Epithelial cell of prostate (primary cell): ENCODE measurements around the gene ZC3H12C.
A peak's percentile ranks its signal among the peaks of the same experiment; 100 is the strongest.

Experiments used
- DNase-seq: peaks from one replicate; pipeline ENCODE4 v3.0.0-alpha.2; 2011; ENCODE audit warnings: low read depth, low spot score
- H3K27ac ChIP-seq: fragments of 450-650 bp; 2 replicates; pipeline ENCODE4 v1.5.1; 2017; ENCODE audit warnings: mild to moderate bottlenecking

The ZC3H12C gene

DNA sequence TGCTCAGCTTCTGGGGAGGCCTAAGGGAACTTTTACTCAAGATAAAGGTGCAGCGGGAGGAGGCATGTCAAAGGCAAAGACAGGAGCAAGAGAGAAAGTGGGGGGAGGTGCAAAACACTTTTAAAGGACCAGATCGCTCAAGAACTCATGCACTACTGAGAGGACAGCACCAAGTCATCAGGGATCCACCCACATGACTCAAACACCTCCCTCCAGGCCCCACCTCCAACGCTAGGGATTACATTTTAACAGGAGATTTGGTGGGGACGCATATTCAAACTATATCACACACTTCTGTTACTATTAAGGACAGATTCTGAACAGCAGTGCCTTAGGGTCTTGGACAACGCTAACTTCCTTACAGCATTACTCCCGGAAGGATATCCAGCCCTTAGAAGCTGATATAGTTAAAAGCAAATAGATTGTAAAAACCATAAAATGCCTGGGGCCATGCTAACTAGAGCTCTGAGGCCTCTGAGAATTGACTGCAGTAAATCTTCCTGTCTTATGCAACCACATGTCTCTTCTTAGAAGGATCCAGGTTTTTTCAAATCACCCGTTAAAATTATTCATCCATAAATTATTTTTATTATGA is 16.7 kb upstream of the ZC3H12C start:
- H3K27ac ChIP-seq, result peak overlapping the region; percentile 68

DNA sequence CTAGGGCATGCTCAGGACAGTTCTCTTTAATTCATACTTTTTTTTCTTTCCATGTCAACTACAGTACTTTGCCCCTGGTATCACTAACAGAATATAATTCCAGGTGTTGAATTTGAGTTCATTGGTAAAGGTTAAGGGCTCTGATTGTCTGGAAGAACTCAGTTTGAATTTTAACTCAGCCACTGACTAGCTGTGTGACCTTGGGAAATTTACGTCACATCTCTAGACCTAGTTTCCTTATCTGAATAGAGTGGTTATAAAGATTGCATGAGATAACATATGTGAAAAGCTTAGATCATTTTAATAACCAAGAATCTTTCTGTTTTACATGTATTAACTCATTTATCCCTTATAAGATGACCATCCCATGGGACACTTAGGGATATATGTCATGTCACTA is 15.8 kb upstream of the ZC3H12C start:
- peak overlapping the region; percentile 68 for H3K27ac ChIP-seq
- DNase-seq, result no peak

More for the DNA sequence above, 16.7 kb upstream of the ZC3H12C start:
- no peak for DNase-seq

DNA sequence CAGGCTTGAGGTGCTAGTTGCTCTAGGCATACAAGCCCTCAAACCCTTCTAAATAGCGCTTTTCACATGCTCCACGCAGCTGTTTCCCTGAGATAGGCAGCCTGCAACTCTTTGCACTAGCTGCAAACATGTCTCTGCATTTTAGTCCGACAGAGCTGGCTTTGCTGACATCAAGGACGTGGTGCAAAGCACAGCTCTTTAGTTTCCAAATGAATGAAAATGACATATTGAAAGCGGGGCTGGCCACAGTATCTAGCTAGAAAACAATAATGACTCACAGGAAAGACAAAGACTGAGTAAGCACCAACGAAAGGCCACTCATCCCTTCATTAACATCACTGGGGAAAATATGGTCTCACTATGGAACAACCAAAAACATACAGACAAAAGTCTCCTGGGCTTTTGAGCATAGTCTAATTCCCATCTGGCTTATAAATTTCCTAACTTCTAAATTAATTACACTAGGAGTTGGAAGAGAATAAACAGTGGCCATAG is 15.3 kb upstream of the ZC3H12C start:
- peak overlapping the region; percentile 68 for H3K27ac ChIP-seq
- DNase-seq, result peak; percentile 61

DNA sequence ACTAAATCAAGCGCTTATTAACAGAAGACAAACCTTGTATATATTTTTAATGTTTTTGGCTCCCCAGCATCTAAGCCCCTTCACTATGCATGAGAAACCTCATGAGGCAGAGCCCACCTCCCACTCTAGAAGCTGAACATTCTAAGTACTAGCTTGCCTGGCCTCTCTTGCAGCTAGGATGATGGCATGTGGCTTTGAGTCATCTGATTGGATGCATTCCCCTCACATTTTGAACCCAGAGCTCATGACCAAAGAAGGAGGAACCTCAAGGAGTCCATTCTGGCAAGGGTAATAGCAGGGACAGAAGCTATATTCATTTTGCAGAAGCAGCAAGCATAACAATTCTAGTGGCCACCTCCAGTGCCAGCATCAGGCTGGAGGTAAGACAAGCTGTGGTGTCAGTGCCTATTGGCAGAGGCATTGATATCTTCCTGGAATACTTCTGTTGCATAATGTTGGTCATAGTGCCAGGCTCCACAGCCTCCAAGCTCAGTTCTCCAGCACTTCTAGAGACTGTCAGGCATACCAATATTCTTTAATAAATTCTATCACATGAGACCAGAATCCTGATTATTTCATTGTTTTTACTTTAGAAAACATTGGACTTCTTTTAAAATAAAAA is 14.2 kb upstream of the ZC3H12C start:
- H3K27ac ChIP-seq, result no peak overlapping the region
- no peak for DNase-seq

DNA sequence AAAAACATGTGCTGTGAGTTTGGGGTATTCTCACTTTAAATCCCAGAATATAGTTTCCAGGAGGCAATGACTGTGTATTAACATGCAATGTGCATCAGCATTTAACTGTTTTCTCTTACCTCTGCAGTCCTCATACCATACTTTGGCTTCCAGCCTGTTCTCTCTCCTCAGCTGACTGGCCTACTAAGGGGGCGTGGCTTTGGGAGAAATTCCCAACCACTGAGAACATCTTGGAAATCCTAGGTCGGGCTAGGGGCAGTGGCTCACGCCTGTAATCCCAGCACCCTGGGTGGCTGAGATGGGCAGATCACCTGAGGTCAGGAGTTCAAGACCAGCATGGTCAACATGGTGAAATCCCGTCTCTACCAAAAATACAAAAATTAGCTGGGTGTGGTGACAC is 13.5 kb upstream of the ZC3H12C start:
- H3K27ac ChIP-seq, result no peak overlapping the region
- no peak for DNase-seq

DNA sequence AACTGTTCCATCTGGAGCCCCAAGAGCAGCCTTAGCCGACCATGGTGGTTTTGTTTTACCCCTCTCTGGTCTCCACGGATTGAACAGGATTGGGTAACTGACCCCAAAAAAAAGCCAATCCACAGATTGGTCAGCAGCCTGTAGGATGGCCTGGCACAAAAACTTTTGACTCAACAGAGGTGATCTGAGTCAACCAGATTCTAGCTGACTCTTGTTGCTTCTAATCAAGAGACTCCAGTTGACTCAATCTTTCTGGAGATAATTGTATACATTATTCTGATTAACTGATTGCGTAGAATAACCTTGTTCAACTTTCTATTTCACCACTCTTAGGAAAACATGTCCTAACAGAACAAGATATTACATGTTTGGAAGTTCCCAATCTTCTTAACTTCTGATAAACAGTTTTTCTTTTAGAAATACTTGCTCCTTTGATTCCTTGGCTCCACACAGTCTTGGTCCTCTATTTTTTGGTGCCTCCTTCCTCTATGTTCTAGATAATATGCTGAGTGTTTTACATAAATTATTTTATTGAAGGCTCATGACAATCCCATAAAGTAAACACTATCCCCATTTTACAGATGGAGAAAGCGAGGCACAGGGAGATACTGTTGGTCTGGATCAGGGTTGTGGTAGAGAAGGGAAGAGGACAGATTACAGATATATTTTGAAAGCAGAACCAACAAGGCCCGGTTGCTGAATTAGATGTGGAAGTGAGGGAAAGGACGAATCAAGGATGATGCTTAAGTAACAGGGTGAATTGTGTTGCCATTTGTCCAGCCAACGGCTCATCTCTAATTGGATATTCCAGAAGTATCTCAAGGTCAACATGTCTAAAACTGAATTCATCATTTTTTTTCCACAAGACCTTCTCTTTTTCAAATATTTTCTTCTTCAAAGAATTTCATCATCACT is 11.5 kb upstream of the ZC3H12C start:
- DNase-seq, result peak; percentile 55
- peak overlapping the region; percentile 20 for H3K27ac ChIP-seq

DNA sequence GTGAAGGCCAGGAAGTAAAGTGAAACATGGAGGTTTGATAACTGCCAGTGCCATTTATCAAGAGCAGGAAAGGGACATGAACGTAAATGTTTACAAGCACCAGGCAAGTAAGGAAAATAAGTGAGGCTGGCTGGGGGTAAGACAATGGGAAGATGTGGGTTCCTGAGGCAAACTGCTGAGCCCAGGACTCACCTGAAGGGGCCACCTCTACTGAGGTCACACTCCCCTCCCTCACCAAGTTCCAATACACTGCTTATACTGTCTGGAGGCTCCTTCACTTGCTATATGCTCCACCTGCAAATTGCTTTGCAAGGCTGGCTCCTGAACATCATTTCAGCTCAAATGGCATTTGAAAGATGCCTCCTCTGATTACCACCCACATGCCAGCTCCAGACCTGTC is 10.3 kb upstream of the ZC3H12C start:
- no peak for DNase-seq
- no peak overlapping the region for H3K27ac ChIP-seq

DNA sequence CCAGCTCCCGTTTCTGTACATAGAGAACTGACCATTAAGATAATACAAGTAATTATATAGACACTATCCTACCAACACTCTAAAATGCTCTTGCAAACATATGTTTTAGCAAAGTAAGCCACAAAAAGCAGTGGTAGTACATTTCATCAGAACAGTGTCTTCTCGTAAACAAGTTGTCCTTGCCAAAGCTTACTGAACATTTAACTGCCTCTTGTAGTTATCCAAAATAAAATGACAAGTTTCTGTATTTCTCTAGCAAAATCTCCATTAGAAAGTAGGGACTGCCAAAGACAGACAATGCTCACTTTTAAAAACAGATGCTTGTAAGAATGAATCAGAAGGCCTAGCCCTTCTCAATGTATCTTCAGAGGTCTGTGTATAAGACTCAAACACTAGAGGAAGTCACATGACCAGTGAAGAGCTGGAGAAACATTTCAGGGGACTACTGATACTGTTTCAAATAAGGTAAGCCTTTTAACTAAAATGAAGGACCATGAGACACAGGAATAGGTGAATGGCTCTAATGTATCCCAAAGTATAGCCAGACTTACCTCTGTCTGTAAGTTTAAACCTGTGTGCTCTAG is 7.8 kb upstream of the ZC3H12C start:
- no peak overlapping the region for H3K27ac ChIP-seq
- DNase-seq, result no peak

DNA sequence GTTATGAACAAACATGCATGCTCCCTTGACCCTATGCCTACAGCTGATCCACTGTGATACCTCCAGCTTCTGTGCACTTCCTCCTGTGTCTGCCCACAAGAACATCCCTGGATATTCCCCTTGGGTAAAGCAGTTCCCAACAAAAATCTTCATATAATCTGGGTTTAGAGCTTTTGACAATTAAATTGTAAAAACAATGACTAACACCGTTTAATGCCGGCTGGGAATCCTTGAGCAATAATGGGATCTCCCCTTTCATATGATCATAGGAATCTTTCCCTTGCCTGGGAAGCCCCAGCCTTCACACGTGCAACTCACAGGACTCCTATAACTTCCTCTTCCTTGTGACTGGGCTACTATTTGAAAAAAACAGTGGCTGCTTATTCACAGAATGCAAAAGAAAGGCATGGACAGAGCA is 6.3 kb upstream of the ZC3H12C start:
- no peak overlapping the region for H3K27ac ChIP-seq
- DNase-seq, result peak; percentile 56

DNA sequence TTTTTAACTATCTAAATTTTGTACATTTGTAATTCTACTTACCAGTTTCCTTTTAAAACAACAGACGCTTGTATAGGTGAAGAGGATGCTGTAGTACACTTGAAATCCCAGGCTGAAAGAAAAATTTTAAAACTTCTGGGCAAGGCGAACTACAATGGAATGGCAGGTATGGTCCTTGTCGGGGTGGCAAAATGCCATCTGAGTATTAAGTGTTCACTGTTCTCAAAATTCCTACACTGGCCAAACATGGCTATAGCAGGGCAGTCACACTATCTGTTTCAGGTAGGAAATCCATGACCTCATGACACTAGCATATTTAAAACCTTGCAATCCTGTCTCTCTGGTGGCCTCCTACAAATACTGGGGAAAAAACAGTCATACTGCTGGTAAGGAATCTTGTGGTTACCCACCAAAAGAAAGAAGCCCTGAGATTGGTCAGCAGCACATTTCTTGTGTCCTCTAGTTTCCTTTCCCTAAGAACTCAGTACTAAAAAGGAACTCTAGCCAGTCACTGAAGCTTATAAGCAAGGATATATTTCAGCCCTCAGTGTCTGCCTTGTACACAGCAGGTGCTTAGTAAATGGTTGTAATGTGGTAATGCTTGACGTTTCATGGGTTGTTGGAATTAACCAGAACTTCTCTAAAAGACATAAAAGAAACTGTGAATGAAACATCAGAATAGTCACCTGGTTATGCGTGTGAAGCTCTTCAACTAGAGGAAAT is 5.2 kb upstream of the ZC3H12C start:
- no peak for DNase-seq
- H3K27ac ChIP-seq, result no peak overlapping the region

DNA sequence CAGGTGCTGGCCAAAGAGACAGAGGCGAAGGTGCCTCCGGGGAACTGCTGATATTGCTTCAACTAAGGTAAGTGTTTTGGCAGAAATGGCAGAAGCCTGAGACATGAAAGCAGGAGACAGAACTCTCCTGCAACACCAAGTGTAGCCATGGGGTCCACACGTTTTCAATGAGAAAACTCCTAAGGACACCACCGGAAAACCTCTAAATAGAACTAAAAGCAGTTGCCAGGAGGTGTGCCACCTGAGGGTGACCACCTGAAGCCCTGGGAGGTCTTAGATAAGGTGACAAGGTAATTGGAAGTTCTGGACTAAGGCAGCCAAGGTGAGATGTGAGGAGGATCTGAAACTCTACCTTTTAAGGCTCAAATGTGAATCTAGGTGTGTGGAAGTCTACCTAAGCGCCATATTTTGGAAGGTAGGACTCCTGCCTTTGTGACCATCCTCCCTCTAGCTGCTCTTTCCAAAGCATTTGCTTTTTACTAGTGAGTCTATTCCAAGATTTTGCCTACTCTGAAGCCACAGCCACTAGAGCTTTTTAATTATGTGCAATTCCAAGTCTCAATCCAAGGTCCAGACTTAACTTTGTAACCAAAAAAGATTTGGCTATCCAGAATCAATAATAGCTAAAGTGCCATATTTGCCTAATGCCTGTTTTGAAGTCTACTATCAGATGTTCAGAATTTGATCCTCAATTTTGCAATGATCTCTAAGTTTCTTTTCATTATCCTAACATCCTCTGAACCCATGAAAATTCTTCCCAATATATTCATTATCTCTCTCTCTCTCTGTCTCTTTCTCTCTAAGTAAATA is 4.5 kb upstream of the ZC3H12C start:
- DNase-seq, result no peak
- no peak overlapping the region for H3K27ac ChIP-seq

DNA sequence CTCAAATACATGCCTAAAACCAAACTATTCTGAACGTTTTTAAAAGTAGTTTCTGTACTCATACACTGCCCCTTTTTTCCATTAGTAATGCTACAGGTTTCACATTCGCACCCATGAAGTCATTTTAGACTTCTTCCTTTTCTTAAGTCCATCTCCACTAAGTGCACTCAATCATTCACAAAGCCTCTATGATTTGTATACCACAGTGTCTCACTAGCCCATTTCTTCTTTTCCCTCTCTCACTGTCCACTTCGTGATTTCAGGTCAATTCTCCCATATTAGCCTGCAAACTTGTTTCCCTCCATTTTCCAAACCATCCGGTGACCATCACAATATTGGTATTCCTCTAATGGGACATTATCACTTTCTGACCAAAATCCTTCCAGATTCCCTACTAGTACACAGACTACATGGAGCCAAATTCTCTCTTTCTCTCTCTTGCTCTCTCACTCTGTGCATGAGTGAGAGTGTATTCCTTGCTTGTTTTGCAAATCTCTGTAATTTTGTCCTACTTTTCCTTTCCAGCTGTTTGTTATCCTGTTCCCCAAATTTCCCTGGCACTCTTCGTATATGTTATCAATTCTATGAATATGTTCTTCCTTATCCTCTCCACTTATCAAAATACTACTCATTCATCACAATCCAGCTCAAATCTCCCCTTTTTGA is 3.4 kb upstream of the ZC3H12C start:
- DNase-seq, result no peak
- no peak overlapping the region for H3K27ac ChIP-seq

DNA sequence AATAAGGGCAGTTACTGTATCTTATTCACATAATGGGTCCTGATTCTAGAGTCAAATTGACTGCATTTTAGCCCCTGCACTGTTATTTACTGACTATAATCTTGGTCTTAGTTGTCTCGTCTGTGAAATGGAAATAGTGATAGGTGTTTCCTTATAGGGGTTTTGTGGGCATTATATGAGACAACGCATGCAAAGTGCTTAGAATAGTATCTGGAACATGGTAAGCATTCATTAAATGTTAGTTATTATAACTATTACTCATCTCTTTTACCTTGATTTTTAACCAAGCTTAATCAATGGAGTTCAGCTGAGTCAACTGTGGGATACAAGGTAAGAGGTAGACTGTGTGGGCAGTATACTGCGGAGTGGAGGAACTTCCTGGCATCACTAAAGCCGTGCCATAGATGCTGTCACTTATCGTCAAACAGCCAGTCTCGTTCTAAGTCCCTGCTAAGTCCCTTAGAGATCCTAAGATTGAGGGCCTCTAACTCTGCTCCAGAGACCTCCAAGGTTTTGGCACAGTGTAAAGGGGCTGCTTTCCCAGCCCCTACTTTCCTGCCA is 2.6 kb upstream of the ZC3H12C start:
- no peak overlapping the region for H3K27ac ChIP-seq
- DNase-seq, result no peak

DNA sequence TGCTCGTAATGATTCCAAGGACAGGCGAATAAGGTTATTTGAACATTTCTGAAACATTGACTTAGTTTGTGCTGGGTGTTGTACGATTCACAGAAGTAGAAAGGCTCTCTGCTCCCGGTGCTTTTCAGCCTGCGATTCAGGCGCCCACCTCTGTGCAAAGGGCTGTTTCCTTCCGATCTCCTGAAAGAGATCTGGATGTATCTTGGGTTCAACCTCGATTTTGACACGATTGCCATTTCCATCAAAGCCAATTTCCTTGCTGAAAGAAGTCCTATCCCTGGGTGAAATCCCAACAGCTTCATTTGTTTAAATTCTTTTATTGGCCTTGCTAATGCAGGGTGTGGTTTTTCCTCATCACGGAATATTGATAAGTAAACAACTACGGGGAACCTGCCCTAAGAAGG is 1.1 kb upstream of the ZC3H12C start:
- DNase-seq, result no peak
- peak overlapping the region; percentile 76 for H3K27ac ChIP-seq

DNA sequence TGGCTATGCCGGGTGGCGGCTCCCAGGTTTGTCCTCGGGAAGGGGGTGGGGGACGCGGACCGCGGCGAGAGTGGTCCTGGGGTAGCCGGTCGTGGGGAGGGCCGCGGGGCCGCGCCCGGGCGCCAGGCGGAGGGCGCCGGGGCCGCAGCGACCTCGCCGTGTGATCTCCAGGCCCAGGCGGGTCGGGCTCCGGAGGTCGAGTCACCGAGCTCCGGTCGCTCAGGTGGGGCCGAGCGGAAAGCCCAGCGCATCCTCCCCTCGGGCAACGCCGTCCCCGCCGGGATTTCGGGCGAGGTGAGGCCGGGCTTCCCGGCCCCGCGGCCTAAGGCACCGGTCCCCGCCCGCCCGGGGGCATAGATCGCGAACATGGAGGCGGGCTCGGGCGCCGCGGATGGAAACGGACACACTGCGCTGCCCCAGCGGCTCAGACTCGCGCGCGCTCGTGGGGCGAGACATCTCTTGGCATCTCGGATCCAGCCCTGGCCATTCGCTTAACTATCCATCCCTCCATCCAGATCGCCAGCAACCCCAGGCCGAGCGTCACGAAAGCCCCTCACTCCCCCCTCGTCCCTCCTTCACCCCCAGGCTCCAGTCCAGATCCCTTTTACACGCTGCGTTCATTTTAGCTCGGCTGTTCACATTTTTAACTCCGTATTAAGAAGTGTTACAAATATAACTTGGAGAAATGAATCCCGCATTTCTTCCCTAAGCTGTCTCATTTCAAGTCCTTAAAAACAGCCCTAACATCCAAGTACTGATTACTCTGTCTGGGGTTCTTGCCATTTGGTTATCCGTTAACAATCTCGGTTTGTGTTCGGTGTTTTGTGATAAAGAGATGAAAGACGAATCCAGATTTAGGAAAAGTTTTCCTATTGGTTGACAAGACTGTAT is 460 bp downstream of the ZC3H12C start:
- H3K27ac ChIP-seq, result peak overlapping the region; percentile 76
- DNase-seq, result no peak

DNA sequence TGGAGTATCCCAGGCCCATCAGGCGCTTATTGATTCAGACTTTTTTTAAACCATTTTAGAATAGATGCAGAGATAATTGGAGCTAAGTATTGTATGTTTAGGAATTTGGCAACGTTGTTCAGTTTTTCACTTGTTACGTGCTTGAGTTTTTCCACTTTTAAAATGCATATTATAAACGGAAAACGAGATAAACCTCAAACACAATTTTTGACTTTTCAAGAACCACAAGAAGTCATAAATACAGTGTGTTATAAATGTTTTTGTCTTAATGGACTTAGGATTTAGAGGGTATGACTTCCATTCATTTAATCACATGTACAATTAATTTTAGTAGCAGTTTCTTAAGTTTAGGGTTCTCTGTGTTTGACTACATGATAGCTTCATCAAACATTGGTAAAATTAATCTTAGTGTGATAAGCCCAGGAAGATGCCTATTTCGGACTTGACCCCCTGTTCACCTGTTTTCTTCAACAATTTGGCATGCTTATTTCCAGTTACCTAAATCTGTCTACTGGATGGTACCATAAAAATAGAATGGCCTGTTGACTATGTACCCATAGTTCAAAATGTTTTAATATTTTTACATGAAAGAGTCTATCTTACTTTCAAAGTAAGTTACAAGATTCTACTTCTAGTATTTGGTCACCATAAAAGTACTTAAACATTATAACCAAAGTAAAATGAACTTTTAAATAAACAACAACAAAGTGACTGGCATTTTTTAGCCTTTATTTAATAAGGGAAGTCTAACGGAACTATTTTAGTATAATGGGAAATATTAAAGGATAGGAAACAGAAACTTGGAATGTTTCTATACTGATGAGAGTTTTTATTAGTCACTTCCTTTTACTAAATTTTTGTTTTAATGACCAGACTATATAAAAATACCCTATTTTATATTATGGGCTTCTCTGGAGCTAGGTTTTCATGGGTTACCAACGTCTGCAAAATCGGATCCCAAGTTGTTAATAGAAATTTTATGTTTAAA is 1.4 kb downstream of the ZC3H12C start:
- no peak for DNase-seq

More for the DNA sequence above, 1.4 kb downstream of the ZC3H12C start:
- peak overlapping the region; percentile 76 for H3K27ac ChIP-seq
